ENCODE measurements around the gene SPINK5.

- TF ChIP-seq POLR2A (IDR thresholded peaks at IDR 0.05) (no peak), CTCF (IDR thresholded peaks at IDR 0.05) (no peak)
Measured at GRCh38 chr5:148085977-148086705, 22.4 kb downstream of the SPINK5 start.
